CMK (cell line): ENCODE results near the gene DQX1.

Experiments
- DNase-seq: peaks from one replicate; pipeline ENCODE4 v3.0.0-alpha.2; 2010; ENCODE audit warnings: low read depth

Gene DQX1

DNA sequence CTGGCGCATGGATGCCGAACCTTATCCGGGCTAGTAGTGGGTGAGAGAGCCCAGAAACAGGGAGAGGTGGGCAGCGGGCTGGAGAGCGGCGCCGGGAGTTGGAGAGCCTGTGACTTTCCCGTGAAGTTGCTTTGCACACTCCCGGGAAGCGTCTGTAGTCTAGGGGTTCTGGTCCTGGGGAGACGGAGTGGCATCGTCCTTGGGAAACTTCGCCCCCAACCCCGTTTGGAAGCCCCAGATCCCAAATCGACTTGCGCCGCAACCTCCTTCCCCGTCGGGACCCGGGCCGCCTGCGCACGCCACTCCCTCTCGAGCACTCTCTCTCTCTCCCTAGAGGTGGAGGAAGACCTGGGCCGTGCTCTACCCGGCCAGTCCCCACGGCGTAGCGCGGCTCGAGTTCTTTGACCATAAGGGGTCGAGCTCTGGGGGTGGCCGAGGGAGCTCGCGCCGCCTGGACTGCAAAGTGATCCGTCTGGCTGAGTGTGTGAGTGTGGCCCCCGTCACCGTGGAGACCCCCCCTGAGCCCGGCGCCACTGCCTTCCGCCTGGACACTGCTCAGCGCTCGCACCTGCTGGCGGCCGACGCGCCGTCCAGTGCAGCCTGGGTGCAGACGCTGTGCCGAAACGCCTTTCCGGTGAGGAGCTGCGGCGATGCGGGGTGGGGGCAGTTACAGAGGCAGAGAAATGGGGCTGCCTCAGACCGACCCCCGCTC is 28.9 kb upstream of the DQX1 start:
- DNase-seq, result no peak

DNA sequence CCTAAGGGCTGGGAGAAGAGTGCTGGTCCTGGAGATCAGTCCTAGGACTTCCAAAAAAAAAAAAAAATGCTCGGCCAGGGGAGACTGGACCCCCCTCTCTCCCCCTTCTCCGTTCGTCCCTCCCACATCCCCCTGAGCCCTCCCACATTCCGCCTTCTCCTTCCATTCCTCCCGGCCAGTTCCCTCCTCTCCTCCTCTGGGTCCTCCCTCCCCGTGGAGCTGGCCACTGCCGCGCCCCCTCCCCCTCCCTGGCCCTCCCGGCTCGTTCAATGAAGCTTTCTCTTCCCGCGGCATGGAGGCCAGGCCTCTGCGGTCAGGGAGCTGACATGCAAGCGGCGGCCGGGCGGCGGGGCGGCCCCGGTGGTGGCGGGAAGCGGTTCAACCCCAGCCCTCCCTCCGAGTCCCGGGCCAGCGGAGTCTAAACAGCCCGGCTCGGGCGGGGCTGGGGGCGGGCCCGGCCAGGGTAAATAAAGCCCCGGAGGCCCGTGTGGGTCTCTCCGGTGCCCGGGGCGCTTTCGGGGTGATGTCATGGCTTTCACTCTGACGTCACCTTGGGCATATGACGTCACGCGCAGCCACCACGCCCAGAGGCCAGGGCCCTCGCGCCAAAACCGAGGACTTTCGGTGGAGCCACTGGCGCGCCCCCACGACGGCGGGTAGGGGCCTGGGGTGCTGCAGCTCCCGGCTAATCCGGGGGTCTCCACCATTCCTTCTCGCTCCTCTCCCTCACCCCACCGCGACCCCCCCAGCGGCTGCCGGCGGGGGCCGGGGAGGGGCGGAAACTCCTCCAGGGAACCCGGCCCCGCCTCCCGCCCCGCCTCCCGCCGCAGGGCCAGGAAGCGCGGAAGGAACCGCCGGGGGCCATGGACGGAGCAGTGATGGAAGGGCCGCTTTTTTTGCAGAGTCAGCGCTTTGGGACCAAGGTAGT is 28.1 kb upstream of the DQX1 start, which contains the start of the genes DOK1 and LOXL3:
DOK1 (plus strand) TSS at position 829 of the 928 bp plus-strand sequence; CDS start at position 864, 35 bp downstream.
LOXL3 (minus strand) TSS at position 51 of the 928 bp plus-strand sequence. CDS start 1,308 bp downstream, outside the sequence.
- DNase-seq, result peak; percentile 76

DNA sequence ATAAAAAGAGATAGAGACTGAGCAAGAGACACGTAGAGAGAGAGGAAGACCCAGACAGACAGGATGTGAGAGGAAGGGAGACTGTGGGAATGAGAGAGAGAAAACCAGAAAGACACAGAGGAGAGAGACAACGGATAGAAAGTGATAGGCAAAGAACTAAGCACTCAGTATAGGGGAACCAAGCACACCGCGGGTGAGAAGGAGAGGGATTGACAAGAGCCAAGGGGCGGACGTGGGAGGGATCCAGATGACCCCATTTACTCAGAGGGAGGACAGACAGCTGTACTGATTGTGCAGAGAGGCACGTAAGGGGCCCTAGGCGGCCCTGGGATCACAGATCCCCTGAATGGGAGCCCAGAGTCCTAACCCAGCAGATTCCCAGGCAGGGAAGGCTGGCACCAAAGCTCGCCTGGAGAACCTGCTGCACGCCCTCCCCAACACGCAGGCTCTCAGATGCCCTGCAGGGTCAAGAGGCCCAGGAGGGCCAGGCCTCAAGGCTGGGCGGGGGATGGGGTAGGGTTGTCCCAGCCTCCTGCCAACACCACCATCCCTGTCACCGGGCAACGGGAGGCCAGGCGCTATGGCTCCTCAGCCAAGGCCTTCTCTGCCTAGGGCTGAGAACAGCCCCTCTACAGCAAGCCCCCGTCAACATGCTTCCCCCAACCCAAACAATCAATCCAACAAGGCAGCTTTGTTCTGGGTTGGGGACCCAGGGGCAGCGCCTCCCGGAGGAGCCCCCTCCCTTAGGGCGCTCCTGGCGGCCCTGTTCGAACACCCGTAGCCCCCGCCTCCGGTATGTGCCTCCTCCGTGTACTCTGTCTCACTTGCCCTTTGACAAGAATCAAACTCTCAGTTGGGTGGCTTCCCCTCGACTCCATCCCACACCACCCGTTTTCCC is 27.1 kb upstream of the DQX1 start:
- no peak for DNase-seq

DNA sequence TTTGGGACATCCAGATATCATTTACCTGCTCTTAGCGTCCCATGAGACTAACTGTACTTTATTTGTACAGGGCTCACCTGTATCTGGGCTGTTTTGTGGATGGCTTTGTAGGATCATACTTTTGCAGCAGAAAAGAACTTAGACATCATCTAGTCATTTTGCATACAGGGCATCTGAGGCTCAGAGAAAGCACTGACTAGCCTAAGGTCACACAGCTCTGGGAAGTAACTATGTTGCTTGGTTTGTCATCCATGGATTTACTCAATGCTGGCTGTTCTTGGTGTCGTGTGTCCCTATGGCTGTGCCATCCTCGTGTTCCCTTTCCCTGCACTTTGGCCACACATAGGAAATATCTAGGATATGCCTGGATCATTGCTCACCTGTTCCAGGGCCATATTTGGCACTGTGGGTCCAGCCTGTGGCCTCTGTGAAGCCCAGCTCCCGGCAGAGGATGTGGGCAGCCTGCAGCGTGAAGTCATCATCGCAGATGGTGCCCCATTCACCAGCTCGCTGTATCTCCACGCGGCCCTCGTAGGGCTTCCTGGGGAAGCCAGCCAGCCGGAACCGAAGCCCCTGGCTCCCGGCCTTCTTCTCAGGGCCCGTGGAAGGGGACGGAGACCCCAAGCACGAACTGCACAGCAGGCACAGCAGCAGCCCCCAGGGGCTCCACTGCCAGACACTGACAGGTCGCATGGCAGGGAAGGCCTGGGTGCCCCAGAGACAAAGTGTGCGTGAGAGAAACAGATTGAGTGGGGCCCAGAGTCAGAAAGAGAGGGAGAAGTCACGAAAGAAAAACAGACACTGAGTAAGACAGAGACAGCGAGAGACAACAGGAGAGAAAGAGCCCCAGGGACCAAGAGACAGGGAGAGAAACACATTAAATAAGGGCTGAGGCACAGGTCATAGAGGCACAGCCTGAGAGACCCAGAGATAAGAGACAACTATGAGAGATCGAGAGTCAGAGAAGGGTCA is 26.2 kb upstream of the DQX1 start:
- DNase-seq, result no peak

DNA sequence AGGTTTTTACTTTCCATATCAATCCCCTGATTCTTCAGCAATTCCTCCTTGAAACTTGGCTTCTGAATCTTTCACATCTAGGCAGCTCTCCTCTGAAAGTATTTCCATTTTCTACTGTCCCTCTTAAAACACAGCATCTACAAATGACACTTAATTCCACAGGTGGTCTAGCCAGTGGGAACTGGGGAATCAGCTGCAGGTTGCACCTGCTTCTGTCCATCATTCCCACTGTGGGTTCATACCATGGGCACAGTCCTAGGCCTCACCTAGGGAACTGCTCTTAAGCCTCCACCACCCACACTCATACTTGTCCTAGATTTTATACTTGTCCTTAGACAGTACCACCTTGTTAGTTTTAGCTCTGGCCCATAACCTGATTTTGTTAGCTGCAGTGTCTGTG is 25.5 kb upstream of the DQX1 start:
- no peak for DNase-seq

DNA sequence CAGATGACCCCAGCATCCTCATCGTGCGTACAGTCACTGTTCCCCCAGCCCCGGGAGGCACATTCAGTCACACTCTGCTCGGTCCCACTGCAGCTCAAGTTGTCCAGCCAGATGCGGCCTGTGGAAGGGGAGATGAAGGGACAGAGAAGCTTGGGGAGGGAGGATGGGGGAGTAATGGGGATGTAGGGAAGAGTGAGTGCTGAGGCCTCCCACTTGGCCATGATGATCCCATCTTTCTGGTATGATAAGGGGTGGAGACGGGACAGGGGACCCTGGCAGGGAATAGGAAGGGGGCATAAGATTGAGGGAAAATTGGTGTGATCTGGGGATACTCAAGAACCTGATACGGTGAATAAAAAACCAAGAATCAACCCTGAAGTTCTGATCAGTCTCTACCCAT is 24.2 kb upstream of the DQX1 start:
- DNase-seq, result no peak

DNA sequence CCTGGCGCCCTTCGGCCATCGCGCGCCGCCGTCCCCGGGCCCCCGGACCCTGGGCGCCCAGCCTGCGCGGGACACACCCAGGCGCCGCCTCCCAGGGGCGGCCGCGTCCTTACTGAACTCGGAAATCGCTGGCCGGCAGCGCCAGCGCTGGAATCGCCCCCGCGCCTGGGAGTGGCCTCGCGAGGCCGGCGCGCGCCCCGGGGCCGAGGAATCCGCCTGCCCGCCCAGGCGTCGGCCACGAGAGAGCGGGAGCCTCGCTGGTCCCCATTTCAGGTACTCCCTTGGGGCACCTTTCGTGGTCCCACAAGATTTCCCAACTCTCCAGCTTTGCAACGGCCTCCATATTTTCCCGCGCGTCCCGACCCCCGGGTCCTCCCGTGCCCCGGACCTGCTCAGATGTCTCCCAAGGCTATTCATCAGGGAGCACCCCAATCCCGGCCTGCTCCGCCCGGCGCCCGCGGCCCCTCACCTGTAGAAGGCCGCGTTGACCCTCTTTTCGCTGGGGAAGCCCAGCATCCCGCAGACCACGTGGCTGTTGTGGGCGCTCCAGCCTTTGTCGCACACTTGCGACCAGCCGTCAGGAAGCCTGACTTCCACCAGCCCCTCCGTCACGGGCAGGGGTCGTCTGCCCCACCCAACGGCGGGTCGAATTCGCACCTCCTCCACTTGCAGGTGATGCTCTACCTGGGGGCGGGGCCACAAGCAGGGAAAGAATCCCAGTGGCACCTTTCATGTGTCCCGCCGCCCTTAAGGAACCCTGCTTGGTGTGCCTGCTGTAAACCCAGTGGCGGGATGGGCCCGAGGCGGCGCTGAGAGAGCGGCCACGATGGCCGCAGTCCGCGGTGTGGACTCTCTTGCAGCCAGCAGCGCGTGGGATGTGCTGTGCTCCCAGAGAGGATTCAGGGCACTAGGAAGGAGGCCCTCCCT is 23.1 kb upstream of the DQX1 start:
- DNase-seq, result no peak

DNA sequence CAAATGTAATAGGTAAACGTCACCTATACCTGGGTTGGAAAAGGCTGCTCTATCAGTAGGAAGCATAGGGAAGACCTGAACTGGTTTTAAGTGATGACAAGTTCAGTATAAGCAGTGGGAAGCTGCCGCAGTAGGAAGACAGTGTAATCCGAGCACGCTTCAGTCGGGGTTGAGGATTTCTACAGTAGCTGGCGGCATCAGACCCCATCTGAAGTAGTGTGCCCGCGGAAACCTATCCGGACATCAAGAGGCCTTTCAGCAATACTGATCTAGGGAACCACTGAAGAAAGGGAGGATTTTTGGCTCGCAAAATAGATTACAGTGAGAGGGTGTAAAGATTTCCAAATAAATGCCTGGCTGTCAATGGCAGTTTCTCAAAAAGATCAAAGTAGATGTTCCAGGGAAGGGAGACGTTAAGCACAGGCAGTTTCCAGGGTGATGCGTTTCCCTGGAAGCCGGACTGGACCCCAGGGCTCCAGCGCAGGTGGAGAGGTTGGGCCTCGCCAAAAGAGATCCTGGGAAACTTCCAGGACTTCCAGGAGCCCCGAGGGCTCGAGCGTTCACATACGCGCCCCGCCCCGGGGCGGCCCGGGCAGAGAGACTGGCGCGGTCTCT is 22.4 kb upstream of the DQX1 start:
- DNase-seq, result no peak

DNA sequence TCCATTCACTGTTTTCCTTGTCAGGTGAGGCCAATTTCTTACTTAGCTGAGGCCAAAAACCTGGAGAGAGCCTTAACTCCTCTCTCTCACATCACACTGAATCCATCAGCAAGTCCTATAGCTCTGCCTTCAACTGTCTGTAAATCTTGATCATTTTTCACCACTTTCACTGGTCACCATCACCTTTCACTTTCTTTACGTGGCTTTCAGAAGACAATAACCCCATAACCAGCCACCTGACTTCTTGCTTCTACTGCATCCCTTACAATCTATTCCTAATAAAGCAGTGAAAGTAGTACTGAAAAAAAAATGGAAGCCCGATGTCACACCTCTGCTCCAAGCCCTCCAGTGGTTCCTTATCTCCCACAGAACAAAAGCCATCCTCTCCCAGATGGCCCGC is 20.0 kb upstream of the DQX1 start:
- DNase-seq, result no peak

DNA sequence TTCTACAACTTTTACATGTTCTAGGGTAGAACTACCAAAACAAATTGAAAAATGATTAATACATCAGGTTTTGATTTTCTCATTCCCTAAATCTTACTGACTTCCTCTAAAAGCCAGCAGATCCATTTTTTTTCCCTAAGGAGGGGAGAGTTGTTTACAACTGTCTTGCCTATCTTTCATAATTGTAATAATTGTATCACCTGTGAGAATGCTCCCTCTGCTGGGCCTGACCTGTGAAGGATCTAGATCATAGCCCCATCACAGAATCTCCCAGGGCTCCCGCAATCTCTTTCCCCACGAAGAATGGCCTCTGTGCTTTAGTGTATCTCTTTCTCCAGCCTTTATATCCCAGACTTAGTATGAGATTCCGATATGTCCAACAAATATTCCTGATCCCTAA is 18.6 kb upstream of the DQX1 start:
- DNase-seq, result no peak

DNA sequence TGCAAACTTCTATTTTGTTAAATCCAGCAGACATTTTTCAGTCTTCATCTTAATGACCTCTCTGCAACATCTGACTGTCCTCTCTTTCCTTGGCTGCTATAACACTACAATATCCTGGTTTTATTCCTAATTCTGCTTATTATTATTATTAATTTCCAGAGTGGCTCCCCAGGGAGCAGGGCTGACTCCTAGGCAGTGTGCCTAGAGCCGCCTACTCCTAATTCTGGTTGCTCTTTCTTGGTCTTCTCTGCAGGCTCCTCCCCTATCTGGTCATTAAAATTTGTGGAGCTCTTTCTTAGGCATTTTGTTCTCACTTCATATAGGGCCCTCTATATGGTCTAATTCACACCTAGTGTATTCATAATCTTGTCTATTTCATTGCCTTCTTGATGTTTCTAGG is 16.9 kb upstream of the DQX1 start:
- no peak for DNase-seq

DNA sequence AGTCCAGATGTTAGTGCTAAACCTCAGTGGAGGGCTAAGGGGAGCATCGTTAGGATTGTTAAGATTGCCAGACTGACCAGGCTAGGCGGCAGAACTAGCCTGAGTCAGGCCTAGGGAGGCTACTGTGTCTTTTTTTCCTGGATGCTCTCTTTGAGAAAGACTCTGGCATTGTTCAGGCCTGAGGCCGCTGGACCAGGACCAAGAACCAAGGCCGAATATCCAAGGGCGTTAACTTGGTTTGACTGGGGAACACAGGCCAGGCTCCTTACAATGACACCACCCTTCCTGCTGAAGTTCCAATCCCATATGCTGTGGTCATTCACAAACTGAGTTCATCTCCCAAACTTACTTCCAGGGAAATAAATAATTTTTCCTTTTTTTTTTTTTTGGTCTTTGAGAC is 14.3 kb upstream of the DQX1 start:
- no peak for DNase-seq

DNA sequence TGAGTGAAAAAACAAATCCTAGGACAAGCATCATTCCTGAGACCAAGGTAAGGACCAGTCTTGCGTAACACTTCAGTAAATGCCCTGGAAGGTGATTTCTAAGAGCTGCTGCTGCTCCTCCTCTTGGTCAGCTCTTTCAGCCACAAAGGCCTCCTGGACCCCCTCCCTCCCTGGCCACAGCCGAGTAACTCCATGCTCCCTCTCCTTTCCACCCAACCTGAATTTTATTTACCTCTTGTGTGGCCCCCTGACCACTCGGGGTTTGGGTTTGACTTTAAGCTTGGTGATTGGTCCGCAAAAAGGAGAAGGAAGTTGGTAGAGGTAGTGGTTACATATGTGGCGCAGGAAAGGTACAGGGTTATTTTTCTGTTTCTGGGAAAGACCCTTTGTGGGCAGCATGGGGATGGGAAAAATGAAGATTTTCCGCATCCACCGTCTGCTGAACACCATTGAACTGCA is 12.9 kb upstream of the DQX1 start:
- no peak for DNase-seq

DNA sequence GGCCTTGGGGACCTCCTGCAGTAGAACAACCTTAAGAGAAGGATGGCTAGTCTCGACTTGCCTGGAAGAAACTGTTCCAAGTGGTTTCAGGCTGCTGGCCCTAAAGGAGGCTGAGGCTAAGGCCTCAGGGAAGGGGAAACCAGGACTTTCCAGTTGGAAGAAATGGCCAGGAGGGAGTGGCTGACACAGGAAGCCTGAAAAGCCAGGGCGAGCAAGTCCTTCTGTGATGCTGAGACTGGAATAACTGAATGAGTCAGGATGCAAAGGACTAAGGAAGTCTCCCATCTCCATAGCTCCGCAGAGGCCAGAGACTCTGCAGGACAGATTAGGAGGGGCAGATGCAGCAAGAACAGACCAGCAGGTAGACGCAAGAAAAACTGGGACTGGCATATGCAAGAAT is 11.1 kb upstream of the DQX1 start:
- no peak for DNase-seq

DNA sequence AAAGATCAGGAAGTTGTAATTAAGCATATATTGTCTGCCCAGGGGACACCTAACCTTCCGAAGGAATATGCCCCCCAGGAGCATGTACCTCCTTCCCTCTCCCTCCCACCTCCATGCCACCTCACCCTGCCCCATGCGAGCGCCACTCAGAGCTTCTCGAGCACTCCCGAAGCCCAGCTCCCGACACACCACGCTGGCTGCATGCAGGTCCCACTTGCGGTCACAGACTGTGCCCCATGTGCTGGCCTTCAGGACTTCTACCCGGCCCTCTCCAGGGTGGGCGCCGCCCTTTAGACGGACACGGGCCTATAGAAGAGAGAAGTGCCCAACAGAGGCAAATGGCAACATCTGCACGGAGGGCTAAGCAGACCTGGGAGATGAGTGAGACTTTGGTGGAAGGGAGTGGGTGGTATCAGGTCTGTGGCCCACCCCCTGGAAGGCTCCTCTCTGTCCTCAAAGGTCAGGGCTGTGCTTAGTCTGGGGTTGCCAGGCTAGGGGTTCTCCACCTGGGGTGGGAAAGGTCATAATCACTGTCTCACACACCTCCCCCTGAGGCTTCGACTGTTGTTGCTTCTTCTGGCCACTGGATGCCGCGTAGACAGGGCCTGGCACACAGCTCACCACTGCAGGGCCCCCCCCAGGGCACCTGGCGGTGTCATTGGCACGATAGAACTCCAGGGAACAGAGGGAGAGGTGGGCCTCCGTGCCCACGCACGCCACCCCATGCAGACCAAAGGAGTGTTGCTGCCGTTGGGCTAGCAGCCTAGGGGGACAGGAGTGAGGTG is 10.3 kb upstream of the DQX1 start:
- no peak for DNase-seq

DNA sequence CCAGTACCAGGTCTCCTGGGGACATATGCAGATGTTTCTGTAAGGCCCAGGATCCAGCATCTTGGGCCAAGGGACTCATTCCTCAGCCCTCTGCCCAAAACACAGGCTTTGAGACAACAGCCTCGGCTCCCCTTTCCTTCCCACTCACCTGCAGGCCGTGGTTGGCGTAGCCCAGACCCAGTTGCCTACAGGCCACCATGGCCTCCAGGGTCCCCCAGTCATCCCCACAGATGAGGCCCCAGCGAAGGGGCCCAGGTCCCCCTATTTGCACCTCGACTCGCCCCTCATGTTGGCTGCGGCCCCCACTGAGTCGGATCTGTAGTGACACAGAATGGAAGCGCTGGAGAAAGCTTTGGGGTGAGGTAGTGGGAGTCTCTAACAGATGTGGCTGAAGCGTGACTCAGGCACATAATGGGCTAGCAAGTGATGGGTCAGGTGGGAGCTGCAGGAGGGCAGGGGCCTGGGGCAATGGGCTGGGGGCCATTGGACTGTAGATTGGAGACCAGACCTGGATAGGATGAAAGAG is 9.5 kb upstream of the DQX1 start:
- no peak for DNase-seq

DNA sequence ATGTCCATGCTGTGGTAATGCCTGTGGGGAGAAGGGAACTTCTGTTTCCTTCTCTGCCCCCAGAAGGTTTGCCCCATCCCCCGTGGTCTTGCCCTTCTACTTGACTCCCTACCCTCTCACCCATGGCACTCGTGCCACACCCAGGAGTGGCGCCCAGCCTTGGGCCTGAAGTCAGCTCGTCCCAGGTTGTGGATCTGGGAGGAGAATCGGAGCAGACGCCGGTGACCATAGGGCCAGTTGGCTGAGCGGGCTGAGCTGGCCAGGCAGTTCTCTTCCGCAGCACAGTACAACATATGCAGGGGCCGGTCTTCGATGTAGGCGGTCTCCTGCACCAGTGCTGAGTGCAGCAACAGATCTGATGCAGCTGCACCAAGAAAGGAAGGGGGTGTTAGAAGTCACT is 8.4 kb upstream of the DQX1 start:
- DNase-seq, result no peak

DNA sequence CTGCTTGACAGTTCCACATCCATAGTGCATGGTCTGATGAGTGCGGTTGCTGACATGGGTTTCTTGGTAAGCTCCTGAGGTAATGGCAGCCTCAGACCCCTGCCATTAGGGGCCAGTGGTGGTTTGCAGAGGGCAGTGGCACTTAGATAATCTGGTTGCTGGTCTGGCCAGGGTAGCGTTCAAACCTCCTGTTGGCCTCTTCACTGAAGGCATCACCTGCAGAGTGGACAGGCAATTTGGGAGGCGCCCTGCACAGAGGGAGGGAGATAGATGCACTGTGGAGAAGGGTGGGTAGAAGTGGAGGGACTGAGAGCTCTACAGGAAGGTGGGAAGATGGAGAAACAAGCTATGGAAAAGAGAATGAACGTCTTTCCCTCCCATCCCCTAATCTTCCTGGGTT is 7.4 kb upstream of the DQX1 start:
- DNase-seq, result no peak
